ENCODE data around the gene PLD1.

Gene PLD1

DNA sequence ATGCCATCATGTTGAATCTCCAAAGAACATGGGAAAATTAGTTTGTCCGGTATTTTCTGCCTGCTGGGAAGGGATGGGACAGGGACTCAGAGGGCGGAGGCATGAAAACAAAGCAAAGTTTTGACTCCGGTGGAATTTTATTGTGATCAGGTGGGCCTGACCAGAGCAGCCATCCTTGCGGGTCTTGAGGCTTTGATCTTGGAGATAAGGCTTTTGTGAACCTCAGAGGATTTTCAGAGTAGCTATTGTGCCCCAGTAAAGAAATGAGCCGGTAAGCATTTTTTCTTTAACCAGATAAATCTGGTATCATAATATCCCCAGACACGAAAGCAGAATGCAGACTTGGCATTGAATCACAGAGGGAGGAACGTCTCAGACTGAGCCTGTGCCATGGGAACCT lies 250.7 kb downstream of the PLD1 start:
- TF ChIP-seq, protein P1, sequence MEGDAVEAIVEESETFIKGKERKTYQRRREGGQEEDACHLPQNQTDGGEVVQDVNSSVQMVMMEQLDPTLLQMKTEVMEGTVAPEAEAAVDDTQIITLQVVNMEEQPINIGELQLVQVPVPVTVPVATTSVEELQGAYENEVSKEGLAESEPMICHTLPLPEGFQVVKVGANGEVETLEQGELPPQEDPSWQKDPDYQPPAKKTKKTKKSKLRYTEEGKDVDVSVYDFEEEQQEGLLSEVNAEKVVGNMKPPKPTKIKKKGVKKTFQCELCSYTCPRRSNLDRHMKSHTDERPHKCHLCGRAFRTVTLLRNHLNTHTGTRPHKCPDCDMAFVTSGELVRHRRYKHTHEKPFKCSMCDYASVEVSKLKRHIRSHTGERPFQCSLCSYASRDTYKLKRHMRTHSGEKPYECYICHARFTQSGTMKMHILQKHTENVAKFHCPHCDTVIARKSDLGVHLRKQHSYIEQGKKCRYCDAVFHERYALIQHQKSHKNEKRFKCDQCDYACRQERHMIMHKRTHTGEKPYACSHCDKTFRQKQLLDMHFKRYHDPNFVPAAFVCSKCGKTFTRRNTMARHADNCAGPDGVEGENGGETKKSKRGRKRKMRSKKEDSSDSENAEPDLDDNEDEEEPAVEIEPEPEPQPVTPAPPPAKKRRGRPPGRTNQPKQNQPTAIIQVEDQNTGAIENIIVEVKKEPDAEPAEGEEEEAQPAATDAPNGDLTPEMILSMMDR (IDR thresholded peaks at IDR 0.05; ENCODE audit: low read depth, low read length): no peak
- no peaks in the 10 kb centered on the region for H3K27me3 ChIP-seq (ENCODE audit: insufficient read depth, low read depth, severe bottlenecking)
- no peak for DNase-seq
- H3K36me3 ChIP-seq: no peaks in the 10 kb centered on the region
- no peak overlapping the region for H3K27ac ChIP-seq
- no peaks in the 10 kb centered on the region for H3K9me3 ChIP-seq (ENCODE audit: severe bottlenecking)
- no peak overlapping the region for H3K4me3 ChIP-seq (ENCODE audit: low read depth, low read length)

DNA sequence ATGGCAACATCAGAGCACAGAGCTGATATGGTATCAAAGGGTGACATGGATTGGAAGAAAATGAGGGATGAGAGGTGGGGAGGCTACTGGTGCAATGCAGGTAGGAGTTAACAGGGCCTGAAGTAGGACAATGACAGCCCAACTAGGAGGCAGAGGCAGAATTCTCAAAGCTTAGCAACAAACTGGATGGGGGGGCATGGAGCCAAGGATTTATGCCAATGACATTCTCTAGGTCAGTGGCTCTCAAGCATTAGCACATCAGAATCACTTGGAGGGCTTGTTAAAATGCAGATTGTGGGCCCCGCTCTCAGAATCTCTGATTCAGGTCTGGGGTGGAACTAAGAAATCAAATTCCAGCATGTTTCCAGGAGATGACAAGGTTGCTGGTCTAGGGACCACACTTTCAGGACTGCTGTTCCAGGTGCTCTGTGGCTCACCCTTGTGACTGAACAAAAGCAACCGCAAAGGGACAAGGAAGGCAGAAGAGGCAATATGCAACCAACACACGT lies 252.0 kb downstream of the PLD1 start:
- Histone ChIP-seq H3K9me3 (ENCODE audit: severe bottlenecking) (no peaks in the 10 kb centered on the region), H3K4me3 (ENCODE audit: low read depth, low read length) (no peak overlapping the region), H3K36me3 (no peaks in the 10 kb centered on the region), H3K27me3 (ENCODE audit: insufficient read depth, low read depth, severe bottlenecking) (no peaks in the 10 kb centered on the region), H3K27ac (no peak overlapping the region)
- TF ChIP-seq, protein P1 (IDR thresholded peaks at IDR 0.05; ENCODE audit: low read depth, low read length): no peak
- no peak for DNase-seq

DNA sequence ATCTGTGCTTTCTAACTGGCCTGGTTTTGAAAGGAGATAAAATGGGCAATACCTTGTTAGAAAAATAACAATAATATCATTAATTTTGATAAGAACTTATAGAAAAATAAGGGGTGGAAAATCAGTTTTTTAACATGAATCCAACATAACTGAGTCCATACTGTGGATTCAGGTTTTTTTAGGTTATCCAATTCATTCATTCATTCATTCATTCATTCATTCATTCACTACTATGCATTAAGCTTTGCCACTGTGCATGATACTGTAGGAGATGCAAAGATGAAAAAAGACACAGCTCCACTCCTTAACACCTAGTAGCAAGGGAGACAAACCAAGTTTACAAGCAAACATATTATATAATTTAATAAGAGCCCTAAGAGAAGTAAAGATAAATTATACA lies 253.1 kb downstream of the PLD1 start:
- TF ChIP-seq, protein P1 (IDR thresholded peaks at IDR 0.05; ENCODE audit: low read depth, low read length): no peak
- no peaks in the 10 kb centered on the region for H3K27me3 ChIP-seq (ENCODE audit: insufficient read depth, low read depth, severe bottlenecking)
- no peak for DNase-seq

DNA sequence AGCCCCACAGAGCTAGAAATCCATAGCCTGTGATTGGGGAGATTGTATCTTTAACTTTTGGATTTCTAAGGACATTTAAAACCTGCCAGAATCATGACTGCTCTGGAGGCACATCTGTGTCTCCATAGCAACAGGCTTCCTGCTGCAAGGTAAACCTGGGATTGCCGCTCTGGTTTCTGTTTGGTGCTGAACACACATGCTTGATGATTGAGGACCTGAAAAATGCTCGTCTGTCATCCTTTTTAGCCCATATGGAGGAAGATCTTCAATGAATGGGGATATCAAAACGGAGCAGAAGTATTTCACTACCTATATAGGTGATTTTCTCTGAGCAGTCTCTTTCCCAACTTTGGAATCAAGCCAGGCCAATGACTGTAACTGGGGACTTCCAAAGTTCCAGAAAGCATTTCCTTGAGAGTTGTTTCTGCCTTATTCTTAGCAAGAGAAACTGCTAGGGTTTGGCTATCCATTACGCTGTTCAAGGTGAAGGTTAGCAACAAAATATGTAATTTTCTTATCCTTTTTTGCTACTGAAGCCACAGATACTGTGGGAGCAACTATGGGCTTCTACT lies 253.6 kb downstream of the PLD1 start:
- Histone ChIP-seq H3K36me3 (no peaks in the 10 kb centered on the region), H3K27ac (no peak overlapping the region), H3K4me3 (ENCODE audit: low read depth, low read length) (no peak overlapping the region), H3K9me3 (ENCODE audit: severe bottlenecking) (no peaks in the 10 kb centered on the region), H3K27me3 (ENCODE audit: insufficient read depth, low read depth, severe bottlenecking) (no peaks in the 10 kb centered on the region)
- no peak for DNase-seq
- TF ChIP-seq, protein P1 (IDR thresholded peaks at IDR 0.05; ENCODE audit: low read depth, low read length): no peak

More for the DNA sequence above, 253.1 kb downstream of the PLD1 start:
- Histone ChIP-seq H3K27ac (no peak overlapping the region), H3K36me3 (no peaks in the 10 kb centered on the region), H3K4me3 (ENCODE audit: low read depth, low read length) (no peak overlapping the region), H3K9me3 (ENCODE audit: severe bottlenecking) (no peaks in the 10 kb centered on the region)

DNA sequence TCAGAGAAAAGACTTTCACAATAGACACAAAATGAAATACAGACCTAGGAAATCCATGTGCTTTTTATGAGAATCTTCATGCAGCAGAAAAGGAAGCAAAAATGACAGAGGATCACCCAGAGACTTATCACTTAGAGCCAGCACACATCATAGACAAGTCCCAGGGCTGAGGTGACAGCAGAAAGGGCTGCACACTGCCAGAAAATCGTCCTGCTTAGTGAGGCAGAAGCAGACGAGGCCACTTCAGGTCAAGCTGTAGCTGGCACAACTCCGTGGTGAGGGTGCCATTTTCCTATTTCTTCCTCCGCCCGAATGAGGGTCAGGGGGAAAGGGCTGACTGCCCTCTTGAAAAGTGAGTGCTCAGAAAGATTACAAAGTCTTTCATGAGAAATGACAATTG lies 254.1 kb downstream of the PLD1 start:
- Histone ChIP-seq H3K36me3 (no peaks in the 10 kb centered on the region), H3K27me3 (ENCODE audit: insufficient read depth, low read depth, severe bottlenecking) (no peaks in the 10 kb centered on the region), H3K9me3 (ENCODE audit: severe bottlenecking) (no peaks in the 10 kb centered on the region), H3K4me3 (ENCODE audit: low read depth, low read length) (no peak overlapping the region), H3K27ac (no peak overlapping the region)
- DNase-seq: no peak
- TF ChIP-seq, protein P1 (IDR thresholded peaks at IDR 0.05; ENCODE audit: low read depth, low read length): no peak

DNA sequence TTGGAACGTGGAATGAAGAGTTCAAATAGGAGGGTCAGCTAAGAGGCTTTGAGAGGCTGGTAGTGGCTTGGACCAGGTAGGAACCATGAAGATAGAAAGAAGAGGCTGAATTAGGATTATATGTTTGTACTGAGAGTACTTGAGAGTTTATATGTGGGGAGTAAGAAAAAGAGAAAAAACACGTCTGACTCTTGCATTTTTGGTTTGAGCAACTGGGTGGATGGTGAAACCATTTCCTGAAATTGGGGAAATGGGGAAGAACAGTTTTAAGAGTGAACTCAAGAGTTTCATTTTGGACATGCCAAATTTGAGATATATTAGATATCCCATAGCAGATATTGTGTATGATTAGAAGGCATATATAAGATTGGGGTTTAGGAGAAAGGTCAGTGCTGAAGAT lies 257.2 kb downstream of the PLD1 start:
- Histone ChIP-seq H3K36me3 (no peaks in the 10 kb centered on the region), H3K9me3 (ENCODE audit: severe bottlenecking) (no peaks in the 10 kb centered on the region), H3K27ac (no peak overlapping the region), H3K4me3 (ENCODE audit: low read depth, low read length) (no peak overlapping the region), H3K27me3 (ENCODE audit: insufficient read depth, low read depth, severe bottlenecking) (no peaks in the 10 kb centered on the region)
- DNase-seq: no peak
- TF ChIP-seq, protein P1 (IDR thresholded peaks at IDR 0.05; ENCODE audit: low read depth, low read length): no peak

Data from WERI-Rb-1 (cell line).